Thyroid gland (tissue), 4 donors: ENCODE data around the gene POMT1. TPM values are rescaled to one million over a fixed set of nuclear protein-coding genes. Genes with fewer than 3 reads are reported as not detected.

ENCODE experiments used
- DNase-seq, 2 donors: peaks; one replicate each; pipeline ENCODE4 v3.0.0-alpha.2; 2019
- H3K27ac ChIP-seq, 3 donors: fragments of 200-600 bp; sonication (generic); 1 replicate in 2 of 3; 2 replicates in 1 of 3; pipeline ENCODE4 v1.5.1; 2016 to 2019; ENCODE audit warnings: mild to moderate bottlenecking in 1 of 3, moderate library complexity in 1 of 3
- H3K27me3 ChIP-seq: fragments of 200-600 bp; sonication (generic); one replicate; pipeline ENCODE4 v1.5.1; 2019
- H3K36me3 ChIP-seq, 2 donors: fragments of 200-600 bp; sonication (generic); one replicate each; pipeline ENCODE4 v1.5.1; 2016 to 2019
- H3K4me1 ChIP-seq, 2 donors: fragments of 200-600 bp; sonication (generic); one replicate each; pipeline ENCODE4 v1.5.1; 2017 to 2019
- H3K4me3 ChIP-seq, 3 donors: fragments of 200-600 bp; sonication (generic); replicated peaks in 1 of 3; 1 replicate in 2 of 3; 2 replicates in 1 of 3; pipeline ENCODE4 v1.5.1; 2016; ENCODE audit warnings: mild to moderate bottlenecking in 1 of 3
- H3K9me3 ChIP-seq: fragments of 200-600 bp; sonication (generic); one replicate; pipeline ENCODE4 v1.5.1; 2017
- POLR2A ChIP-seq, 2 donors: fragments of 450-650 bp; IDR thresholded peaks; one replicate each; pipeline ENCODE4 v1.6.1; 2017; ENCODE audit warnings: antibody characterized with exemption in 2 of 2, mild to moderate bottlenecking in 2 of 2, moderate library complexity in 1 of 2
- WGBS, 2 donors: methylation state at CpG; one replicate each; pipeline ENCODE4 v1.1.5; 2017; 5-methylcytosine and 5-hydroxymethylcytosine counted together
- intact Hi-C: fragments of 100-400 bp; cut with DNase I; formaldehyde crosslinking; loops from one replicate; pipeline ENCODE4 v1.15.1; 2023
- total RNA-seq, 4 donors: library from RNA; depleted of rRNA; stranded (reverse); fragments of >200 nt; gene quantifications; one replicate each; pipeline ENCODE4 v1.2.3, GENCODE V29; 2016
- TF ChIP-seq, protein P1 (sequence below), 6 experiments: fragments of 200-600 bp in 3 of 6; fragments of 450-650 bp in 3 of 6; sonication (generic) in 3 of 6; IDR thresholded peaks; one replicate each; pipeline ENCODE4 v1.5.1; 2016 to 2019; ENCODE audit warnings: antibody characterized with exemption in 6 of 6, mild to moderate bottlenecking in 2 of 6, inconsistent platforms in 1 of 6, moderate library complexity in 1 of 6

Gene POMT1
- total RNA-seq, 4 donors from 2014 or later = 21.8 to 51.0 (median 33.9) TPM

- TF ChIP-seq, protein P1, sequence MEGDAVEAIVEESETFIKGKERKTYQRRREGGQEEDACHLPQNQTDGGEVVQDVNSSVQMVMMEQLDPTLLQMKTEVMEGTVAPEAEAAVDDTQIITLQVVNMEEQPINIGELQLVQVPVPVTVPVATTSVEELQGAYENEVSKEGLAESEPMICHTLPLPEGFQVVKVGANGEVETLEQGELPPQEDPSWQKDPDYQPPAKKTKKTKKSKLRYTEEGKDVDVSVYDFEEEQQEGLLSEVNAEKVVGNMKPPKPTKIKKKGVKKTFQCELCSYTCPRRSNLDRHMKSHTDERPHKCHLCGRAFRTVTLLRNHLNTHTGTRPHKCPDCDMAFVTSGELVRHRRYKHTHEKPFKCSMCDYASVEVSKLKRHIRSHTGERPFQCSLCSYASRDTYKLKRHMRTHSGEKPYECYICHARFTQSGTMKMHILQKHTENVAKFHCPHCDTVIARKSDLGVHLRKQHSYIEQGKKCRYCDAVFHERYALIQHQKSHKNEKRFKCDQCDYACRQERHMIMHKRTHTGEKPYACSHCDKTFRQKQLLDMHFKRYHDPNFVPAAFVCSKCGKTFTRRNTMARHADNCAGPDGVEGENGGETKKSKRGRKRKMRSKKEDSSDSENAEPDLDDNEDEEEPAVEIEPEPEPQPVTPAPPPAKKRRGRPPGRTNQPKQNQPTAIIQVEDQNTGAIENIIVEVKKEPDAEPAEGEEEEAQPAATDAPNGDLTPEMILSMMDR (IDR thresholded peaks at IDR 0.05) = no peak
- TF ChIP-seq POLR2A (IDR thresholded peaks at IDR 0.05) = no peak
- no peaks in the 10 kb centered on the region for H3K27me3 ChIP-seq
- peaks cover 0 to under 1% of the 10 kb centered on the region in 2 donors for H3K4me1 ChIP-seq
- H3K27ac ChIP-seq = no peak overlapping the region
- intact Hi-C loops = no loop called here
- no peak overlapping the region for H3K4me3 ChIP-seq
- H3K36me3 ChIP-seq = peaks cover 59 to 70% of the 10 kb centered on the region in 2 donors
- H3K9me3 ChIP-seq = no peaks in the 10 kb centered on the region
- DNase-seq = no peak
- 82 to 91% methylated on average over 8 to 10 of the region's 10 CpGs for WGBS, 2 donors
Observed at GRCh38 chr9:131496844-131497405, 5.8 kb upstream of the POMT1 start.

- Histone ChIP-seq H3K36me3 (peaks cover 36 to 46% of the 10 kb centered on the region in 2 donors), H3K4me1 (peaks cover 13 to 16% of the 10 kb centered on the region in 2 donors), H3K27ac (no peak overlapping the region), H3K4me3 (no peak overlapping the region), H3K9me3 (no peaks in the 10 kb centered on the region), H3K27me3 (no peaks in the 10 kb centered on the region)
- intact Hi-C loops = no loop called here
- 75 to 86% methylated on average over 7 of the region's 7 CpGs for WGBS, 2 donors
- no peak for DNase-seq
- TF ChIP-seq, protein P1 (IDR thresholded peaks at IDR 0.05) = no peak
- no peak for TF ChIP-seq POLR2A (IDR thresholded peaks at IDR 0.05)
Observed at GRCh38 chr9:131499254-131499767, 3.4 kb upstream of the POMT1 start.

GRCh38 chr9:131500377-131500776 is 2.3 kb upstream of the POMT1 start:
- H3K4me3 ChIP-seq = no peak overlapping the region
- peaks cover 13 to 17% of the 10 kb centered on the region in 2 donors for H3K4me1 ChIP-seq
- no peak overlapping the region for H3K27ac ChIP-seq
- intact Hi-C loops = no loop called here
- 81% methylated on average over 12 of the region's 12 CpGs for WGBS, 2 donors
- H3K27me3 ChIP-seq = no peaks in the 10 kb centered on the region
- H3K9me3 ChIP-seq = no peaks in the 10 kb centered on the region
- TF ChIP-seq POLR2A (IDR thresholded peaks at IDR 0.05) = no peak
- TF ChIP-seq, protein P1 (IDR thresholded peaks at IDR 0.05) = no peak
- H3K36me3 ChIP-seq = peaks cover 26 to 37% of the 10 kb centered on the region in 2 donors
- no peak for DNase-seq

- intact Hi-C loops = no loop called here
Observed at GRCh38 chr9:131500939-131501541, 1.7 kb upstream of the POMT1 start.

More at GRCh38 chr9:131500939-131501541, 1.7 kb upstream of the POMT1 start:
- Histone ChIP-seq H3K36me3 (peaks cover 20 to 30% of the 10 kb centered on the region in 2 donors), H3K4me3 (no peak overlapping the region), H3K27ac (no peak overlapping the region), H3K27me3 (no peaks in the 10 kb centered on the region), H3K4me1 (peaks cover 13 to 17% of the 10 kb centered on the region in 2 donors), H3K9me3 (no peaks in the 10 kb centered on the region)
- no peak for DNase-seq
- 68 to 71% methylated on average over 5 of the region's 5 CpGs for WGBS, 2 donors
- TF ChIP-seq POLR2A (IDR thresholded peaks at IDR 0.05) = no peak
- TF ChIP-seq, protein P1 (IDR thresholded peaks at IDR 0.05) = no peak
